Esophagus squamous epithelium (tissue), 5 donors: ENCODE results near the gene NOL9. TPM values are rescaled to one million over a fixed set of nuclear protein-coding genes. Genes with fewer than 3 reads are reported as not detected.
A peak's percentile ranks its signal among the peaks of the same experiment; 100 is the strongest.
"Not testable (repeated sequence)": the region's sequence is repeated elsewhere in the genome, so short reads cannot be mapped to it uniquely, and the experiment has no call there.

Experiments used
- DNase-seq: peaks from one replicate; lab custom pipeline; 2025; lab: John Stamatoyannopoulos, UW
- H3K27ac ChIP-seq, 4 donors: fragments of 200-600 bp; sonication (generic); one replicate each; pipeline ENCODE4 v1.5.1; 2016 to 2019; ENCODE audit warnings: mild to moderate bottlenecking in 1 of 4
- H3K27me3 ChIP-seq, 4 donors: fragments of 200-600 bp; sonication (generic); 1 replicate in 3 of 4; 2 replicates in 1 of 4; pipeline versions ENCODE4 v1.5.1 to v1.6.0; 2017 to 2021; ENCODE audit warnings: antibody characterized with exemption in 1 of 4
- H3K36me3 ChIP-seq, 3 donors: fragments of 200-600 bp; sonication (generic); one replicate each; pipeline ENCODE4 v1.5.1; 2016 to 2019
- H3K4me1 ChIP-seq, 3 donors: fragments of 200-600 bp; sonication (generic); one replicate each; pipeline ENCODE4 v1.5.1; 2017 to 2019
- H3K4me3 ChIP-seq, 4 donors: fragments of 200-600 bp; sonication (generic); 1 replicate in 3 of 4; 2 replicates in 1 of 4; pipeline ENCODE4 v1.5.1; 2016 to 2019; ENCODE audit warnings: mild to moderate bottlenecking in 2 of 4, moderate library complexity in 1 of 4
- H3K9me3 ChIP-seq, 3 donors: fragments of 200-600 bp; sonication (generic); one replicate each; pipeline ENCODE4 v1.5.1; 2016 to 2019
- CTCF ChIP-seq, 6 experiments: fragments of 450-650 bp in 4 of 6; fragments of 200-600 bp in 2 of 6; sonication (generic) in 2 of 6; IDR thresholded peaks; one replicate each; pipeline ENCODE4 v1.5.1; 2016 to 2019; ENCODE audit warnings: antibody characterized with exemption in 6 of 6, mild to moderate bottlenecking in 4 of 6, moderate library complexity in 4 of 6
- POLR2A ChIP-seq, 4 donors: fragments of 450-650 bp; IDR thresholded peaks; one replicate each; pipeline ENCODE4 v1.6.1; 2017; ENCODE audit warnings: antibody characterized with exemption in 4 of 4, mild to moderate bottlenecking in 4 of 4, moderate library complexity in 3 of 4
- WGBS, 2 donors: methylation state at CpG; one replicate each; pipeline ENCODE4 v1.1.5; 2018; 5-methylcytosine and 5-hydroxymethylcytosine counted together
- intact Hi-C: fragments of 100-400 bp; cut with DNase I; formaldehyde crosslinking; loops from one replicate; pipeline ENCODE4 v1.15.0; 2022
- total RNA-seq, 4 donors: library from RNA; depleted of rRNA; stranded (reverse); fragments of >200 nt; gene quantifications; one replicate each; pipeline ENCODE4 v1.1.0, GENCODE V29; 2016
- donor health status: DM: yes; HTN: yes; CAD: no.

NOL9 gene
- total RNA-seq, 4 donors from 2014 or later, result 13.0 to 36.4 (median 22.3) TPM

GRCh38 chr1:6601049-6601922 lies 47.0 kb upstream of the NOL9 start:
- no peaks in the 10 kb centered on the region for H3K9me3 ChIP-seq
- peak overlapping the region; percentile 73 to 99 (median 92) for H3K4me3 ChIP-seq
- no peaks in the 10 kb centered on the region for H3K27me3 ChIP-seq
- peak overlapping the region; percentile 96 to 100 (median 98) for H3K27ac ChIP-seq
- TF ChIP-seq POLR2A (IDR thresholded peaks at IDR 0.05), result peak in 3 of 4 donors; percentile 52 to 72 (median 61)
- TF ChIP-seq CTCF (IDR thresholded peaks at IDR 0.05), result no peak
- intact Hi-C loops, result no loop called here
- WGBS, 2 donors, result 0 to 2% methylated on average over 5 to 25 of the region's 40 CpGs
- H3K36me3 ChIP-seq, result peaks cover 13 to 29% (median 21%) of the 10 kb centered on the region in 3 donors
- peaks cover 44 to 68% (median 56%) of the 10 kb centered on the region in 3 donors for H3K4me1 ChIP-seq
- DNase-seq, result peak; percentile 71

GRCh38 chr1:6600410-6601048 lies 46.2 kb upstream of the NOL9 start:
- Histone ChIP-seq H3K36me3 (peaks cover 20 to 36% (median 29%) of the 10 kb centered on the region in 3 donors), H3K4me1 (peaks cover 51 to 76% (median 63%) of the 10 kb centered on the region in 3 donors), H3K27me3 (no peaks in the 10 kb centered on the region), H3K4me3 (peak overlapping the region; percentile 73 to 99 (median 92)), H3K27ac (peak overlapping the region; percentile 96 to 100 (median 98)), H3K9me3 (no peaks in the 10 kb centered on the region)
- intact Hi-C loops, result no loop called here
- no peak for DNase-seq
- TF ChIP-seq POLR2A (IDR thresholded peaks at IDR 0.05) (peak in 1 of 4 donors; percentile 43), CTCF (IDR thresholded peaks at IDR 0.05) (no peak)
- WGBS, 2 donors, result 12 to 20% methylated on average over 4 to 7 of the region's 10 CpGs

GRCh38 chr1:6599991-6600390 lies 45.7 kb upstream of the NOL9 start:
- DNase-seq, H3K27me3 ChIP-seq, intact Hi-C loops, H3K9me3 ChIP-seq: not testable (repeated sequence)
- 20 to 21% methylated on average over 7 to 8 of the region's 8 CpGs for WGBS, 2 donors
- Histone ChIP-seq H3K4me3 (peak overlapping the region; percentile 73 to 99 (median 92)), H3K4me1 (peaks cover 52 to 77% (median 63%) of the 10 kb centered on the region in 3 donors), H3K36me3 (peaks cover 25 to 42% (median 34%) of the 10 kb centered on the region in 3 donors), H3K27ac (peak overlapping the region; percentile 96 to 100 (median 98))

- Histone ChIP-seq H3K36me3 (peaks cover 31 to 48% (median 36%) of the 10 kb centered on the region in 3 donors), H3K4me1 (peaks cover 47 to 76% (median 57%) of the 10 kb centered on the region in 3 donors), H3K9me3 (no peaks in the 10 kb centered on the region), H3K27ac (peak overlapping the region; percentile 64 to 100 (median 98)), H3K4me3 (peak overlapping the region; percentile 73 to 99 (median 92)), H3K27me3 (no peaks in the 10 kb centered on the region)
- intact Hi-C loops, result no loop called here
- no peak for DNase-seq
- TF ChIP-seq CTCF (IDR thresholded peaks at IDR 0.05) (peak in 3 of 6 experiments; percentile 30 to 59 (median 34)), POLR2A (IDR thresholded peaks at IDR 0.05) (peak in 1 of 4 donors; percentile 29)
- WGBS, 2 donors, result 20 to 22% methylated on average over 6 to 11 of the region's 31 CpGs
These were observed 45.0 kb upstream of the NOL9 start for GRCh38 chr1:6599141-6599975.

GRCh38 chr1:6597777-6598131 lies 43.4 kb upstream of the NOL9 start:
- peak overlapping the region in 3 of 4 donors; percentile 96 to 100 (median 99) for H3K27ac ChIP-seq
- H3K9me3 ChIP-seq, result no peaks in the 10 kb centered on the region
- no peaks in the 10 kb centered on the region for H3K27me3 ChIP-seq
- H3K36me3 ChIP-seq, result peaks cover 47 to 64% (median 51%) of the 10 kb centered on the region in 3 donors
- TF ChIP-seq POLR2A (IDR thresholded peaks at IDR 0.05) (no peak), CTCF (IDR thresholded peaks at IDR 0.05) (no peak)
- H3K4me3 ChIP-seq, result peak overlapping the region in 1 of 4 donors; percentile 49
- intact Hi-C loops, result no loop called here
- peaks cover 38 to 79% (median 48%) of the 10 kb centered on the region in 3 donors for H3K4me1 ChIP-seq
- no peak for DNase-seq
- 56 to 71% methylated on average over 3 to 6 of the region's 6 CpGs for WGBS, 2 donors
